IMR-90 (cell line): Measurements from ENCODE around the gene C6orf47. TPM values are rescaled to one million over a fixed set of nuclear protein-coding genes. Genes with fewer than 3 reads are reported as not detected.

ENCODE experiments used
- ATAC-seq: fragments of 200-7000 bp; cut with Tn5 transposase; 2 replicates; pipeline ENCODE4 v1.9.1; 2020; ENCODE audit warnings: low read depth, mild to moderate bottlenecking, moderate library complexity
- BruUV-seq: library from RNA; stranded (reverse); fragments of 400-500 nt; replicated peaks from 2 replicates; lab custom pipeline; 2021; lab: Mats Ljungman, UMichigan
- CTCF ChIA-PET: fragments of 300-600 bp; formaldehyde crosslinking; extraction: SDS; loops from one replicate; lab custom pipeline; 2021; ENCODE audit warnings: antibody characterized with exemption; lab: Yijun Ruan, JAX
- POLR2A ChIA-PET: fragments of 300-600 bp; sonication (Branson Sonifier 250); formaldehyde crosslinking; loops from one replicate; lab custom pipeline; 2022; ENCODE audit warnings: antibody characterized with exemption; ENCODE audit not compliant: unreplicated experiment; lab: Charles Lee
- DNase-seq: peaks from one replicate; pipeline ENCODE4 v3.0.0; 2013
- H2AFZ ChIP-seq: replicated peaks from 2 replicates; pipeline ENCODE3; 2013; ENCODE audit warnings: low read length, mild to moderate bottlenecking; ENCODE audit not compliant: poor library complexity
- H2AK5ac ChIP-seq: 2 replicates; pipeline ENCODE4 v1.6.1; 2013; ENCODE audit warnings: low read depth, low read length, inconsistent platforms
- H2AK9ac ChIP-seq: replicated peaks from 2 replicates; pipeline ENCODE3; 2013; ENCODE audit warnings: mild to moderate bottlenecking, low read depth, low read length, moderate library complexity; ENCODE audit not compliant: poor library complexity
- H2BK120ac ChIP-seq: 2 replicates; pipeline ENCODE4 v1.6.1; 2013; ENCODE audit warnings: low read depth, low read length, inconsistent platforms
- H2BK15ac ChIP-seq: 3 replicates; pipeline ENCODE4 v1.6.1; 2013; ENCODE audit warnings: low read depth, low read length, inconsistent platforms
- H2BK20ac ChIP-seq: 2 replicates; pipeline ENCODE4 v1.6.1; 2013; ENCODE audit warnings: low read depth, mild to moderate bottlenecking, inconsistent platforms, low read length, moderate library complexity
- H2BK5ac ChIP-seq: 2 replicates; pipeline ENCODE4 v1.6.1; 2013; ENCODE audit warnings: mild to moderate bottlenecking, low read depth, low read length, inconsistent platforms; ENCODE audit not compliant: poor library complexity, severe bottlenecking
- H3K14ac ChIP-seq: replicated peaks from 2 replicates; pipeline ENCODE4 v1.6.1; 2013; ENCODE audit warnings: low read depth, low read length, inconsistent platforms
- H3K18ac ChIP-seq: 2 replicates; pipeline ENCODE4 v1.6.1; 2013; ENCODE audit warnings: low read depth, low read length, control low read depth
- H3K23ac ChIP-seq: 2 replicates; pipeline ENCODE4 v1.6.1; 2013; ENCODE audit warnings: low read depth, low read length, inconsistent platforms
- H3K27ac ChIP-seq: 2 replicates; pipeline ENCODE4 v1.5.1; 2013; ENCODE audit warnings: mild to moderate bottlenecking, control low read depth, low read length; ENCODE audit not compliant: insufficient read depth
- H3K27me3 ChIP-seq: 2 replicates; pipeline ENCODE4 v1.6.1; 2013; ENCODE audit warnings: low read length; ENCODE audit not compliant: control insufficient read depth, insufficient read depth
- H3K36me3 ChIP-seq: 2 replicates; pipeline ENCODE4 v1.6.1; 2013; ENCODE audit warnings: low read length, mixed read lengths; ENCODE audit not compliant: control insufficient read depth, insufficient read depth
- H3K4ac ChIP-seq: 2 replicates; pipeline ENCODE4 v1.6.1; 2013; ENCODE audit warnings: low read depth, low read length, inconsistent platforms
- H3K4me1 ChIP-seq: 2 replicates; pipeline ENCODE4 v1.6.1; 2013; ENCODE audit warnings: low read length, mixed read lengths; ENCODE audit not compliant: control insufficient read depth, insufficient read depth
- H3K4me2 ChIP-seq: 2 replicates; pipeline ENCODE4 v1.6.1; 2013; ENCODE audit warnings: low read depth, mild to moderate bottlenecking, control low read depth, low read length, moderate library complexity
- H3K4me3 ChIP-seq: 2 replicates; pipeline ENCODE4 v1.5.1; 2013; ENCODE audit warnings: low read depth, mild to moderate bottlenecking, control low read depth, low read length, moderate library complexity; ENCODE audit not compliant: insufficient read depth
- H3K56ac ChIP-seq: 2 replicates; pipeline ENCODE4 v1.6.1; 2013; ENCODE audit warnings: low read length, inconsistent platforms; ENCODE audit not compliant: insufficient read depth; ENCODE audit errors: extremely low read depth
- H3K79me1 ChIP-seq, 2 experiments: 2 replicates each; pipeline ENCODE4 v1.6.1; 2013; ENCODE audit warnings: low read length in 2 of 2, inconsistent platforms in 1 of 2, low read depth in 1 of 2
- H3K9ac ChIP-seq: 2 replicates; pipeline ENCODE4 v1.6.1; 2013; ENCODE audit warnings: low read depth, low read length, control low read depth
- H3K9me1 ChIP-seq: 2 replicates; pipeline ENCODE4 v1.6.1; 2013; ENCODE audit warnings: low read length, inconsistent platforms; ENCODE audit not compliant: insufficient read depth
- H3K9me3 ChIP-seq: 2 replicates; pipeline ENCODE4 v1.6.1; 2013; ENCODE audit warnings: low read length; ENCODE audit not compliant: control insufficient read depth, insufficient read depth
- H4K20me1 ChIP-seq: 2 replicates; pipeline ENCODE4 v1.6.1; 2013; ENCODE audit warnings: low read length, inconsistent platforms; ENCODE audit not compliant: insufficient read depth
- H4K5ac ChIP-seq: 2 replicates; pipeline ENCODE4 v1.6.1; 2013; ENCODE audit warnings: mild to moderate bottlenecking, low read depth, low read length, control low read depth
- H4K8ac ChIP-seq, 2 experiments: 2 replicates each; pipeline ENCODE4 v1.6.1; 2013; ENCODE audit warnings: low read depth in 2 of 2, low read length in 2 of 2, control low read depth in 1 of 2, inconsistent platforms in 1 of 2
- H4K91ac ChIP-seq: 2 replicates; pipeline ENCODE4 v1.6.1; 2013; ENCODE audit warnings: low read depth, low read length, inconsistent platforms; ENCODE audit not compliant: insufficient read depth
- CHD1 ChIP-seq: IDR thresholded peaks from 2 replicates; pipeline ENCODE4 v1.6.1; 2012; ENCODE audit warnings: low read depth, low read length, improper control_type of control experiment
- MXI1 ChIP-seq: IDR thresholded peaks from 2 replicates; pipeline ENCODE4 v1.6.1; 2012; ENCODE audit warnings: low read depth, mild to moderate bottlenecking, low read length, moderate library complexity, borderline replicate concordance
- POLR2A ChIP-seq: IDR thresholded peaks from 2 replicates; pipeline ENCODE4 v1.6.1; 2012; ENCODE audit warnings: mild to moderate bottlenecking, low read depth, low read length
- RAD21 ChIP-seq: IDR thresholded peaks from 2 replicates; pipeline ENCODE4 v1.6.1; 2012; ENCODE audit warnings: low read length, improper control_type of control experiment
- RCOR1 ChIP-seq: IDR thresholded peaks from 2 replicates; pipeline ENCODE4 v1.6.1; 2012; ENCODE audit warnings: mild to moderate bottlenecking, low read length, improper control_type of control experiment; ENCODE audit not compliant: insufficient replicate concordance
- USF2 ChIP-seq: fragments of 150-350 bp; IDR thresholded peaks from 2 replicates; pipeline ENCODE4 v1.6.1; 2017; ENCODE audit warnings: mild to moderate bottlenecking, antibody characterized with exemption, low read length, low read depth
- WGBS, 2 experiments: methylation state at CpG; one replicate each; pipeline versions ENCODE4 v1.1.5 to v1.1.7; 2013; ENCODE audit warnings: missing lambda C conversion rate in 2 of 2; ENCODE audit not compliant: insufficient read length in 1 of 2; ENCODE audit errors: extremely low coverage in 2 of 2; 5-methylcytosine and 5-hydroxymethylcytosine counted together
- dilution Hi-C: fragments of 300-500 bp; cut with HindIII; formaldehyde crosslinking; loops from one replicate; pipeline ENCODE4 v1.14.3; 2018; ENCODE audit warnings: low sequenced_read_pairs; ENCODE audit not compliant: unreplicated experiment
- in situ Hi-C: fragments of 300-500 bp; cut with MboI; formaldehyde crosslinking; loops from 3 replicates; pipeline ENCODE4 v1.14.3; 2019; ENCODE audit warnings: low sequenced_read_pairs, inconsistent platforms, mixed read lengths
- intact Hi-C: fragments of 100-400 bp; cut with micrococcal nuclease; formaldehyde crosslinking; loops from 2 replicates; pipeline ENCODE4 v1.10.0; 2022
- polyA plus RNA-seq, 3 experiments: library from polyadenylated mRNA; depleted of rRNA; stranded (reverse); fragments of >200 nt; gene quantifications; 2 replicates each; pipeline ENCODE4 v1.2.3, GENCODE V29; 2012; ENCODE audit warnings: low replicate concordance in 1 of 3
- total RNA-seq: library from RNA; depleted of rRNA; stranded (reverse); fragments of >200 nt; gene quantifications from 2 replicates; pipeline ENCODE4 v1.2.3, GENCODE V29; 2012

The C6orf47 gene
- total and polyA plus RNA-seq, 2 of the 4 experiments (the other 2 are of a cell fraction): 8.9 to 14.2 TPM

GRCh38 chr6:31610968-31611367 lies 49.6 kb downstream of the C6orf47 start:
- H2BK5ac ChIP-seq: no peak overlapping the region
- WGBS, 2 experiments: no CpG with 5 or more reads among the region's 4 CpGs
- peaks cover 7% of the 10 kb centered on the region for H3K27me3 ChIP-seq
- 0 out of 2 replicates have a peak, but pooled peaks cover 3% of the 10 kb centered on the region for H3K9me1 ChIP-seq
- H2BK20ac ChIP-seq: no peak overlapping the region
- dilution Hi-C loops: no loop called here
- H2AK9ac ChIP-seq: no peak overlapping the region
- no peak overlapping the region for H3K9ac ChIP-seq
- H4K8ac ChIP-seq: no peak overlapping the region
- DNase-seq (no peak), ATAC-seq (no peak)
- no TSS peak for BruUV-seq
- ChIA-PET POLR2A (no interaction called here), CTCF (no interaction called here)
- no peak overlapping the region for H3K4me3 ChIP-seq
- H3K36me3 ChIP-seq: no peaks in the 10 kb centered on the region
- no peak overlapping the region for H3K14ac ChIP-seq
- no peak overlapping the region for H3K27ac ChIP-seq
- H3K56ac ChIP-seq: no peak overlapping the region
- H4K5ac ChIP-seq: no peak overlapping the region
- no peak overlapping the region for H4K91ac ChIP-seq
- no peak overlapping the region for H3K23ac ChIP-seq
- no peak overlapping the region for H2BK120ac ChIP-seq
- no peaks in the 10 kb centered on the region for H4K20me1 ChIP-seq
- H3K79me1 ChIP-seq: no peaks in the 10 kb centered on the region
- no peak overlapping the region for H3K4me2 ChIP-seq
- intact Hi-C loops: no loop called here
- TF ChIP-seq CHD1 (no peak), RAD21 (no peak), MXI1 (no peak), RCOR1 (no peak), USF2 (no peak), POLR2A (no peak)
- H2AK5ac ChIP-seq: no peak overlapping the region
- H3K4ac ChIP-seq: no peak overlapping the region
- H3K9me3 ChIP-seq: no peaks in the 10 kb centered on the region
- H3K18ac ChIP-seq: no peak overlapping the region
- in situ Hi-C loops: no loop called here
- no peak overlapping the region for H2BK15ac ChIP-seq
- peak overlapping the region; percentile 58 for H2AFZ ChIP-seq
- no peaks in the 10 kb centered on the region for H3K4me1 ChIP-seq
